Measurements from ENCODE around the gene FGF5. TPM values are rescaled to one million over a fixed set of nuclear protein-coding genes. Genes with fewer than 3 reads are reported as not detected.

The FGF5 gene
- total and polyA plus RNA-seq, 7 donors: 0.05 to 0.85 (median 0.24) TPM; not detected in 4

GRCh38 chr4:80266902-80267380, 477 bp downstream of the FGF5 start:
- peak in 2 of 4 donors; percentile 27 to 41 for ATAC-seq
- no peak overlapping the region for H3K27ac ChIP-seq

DNA sequence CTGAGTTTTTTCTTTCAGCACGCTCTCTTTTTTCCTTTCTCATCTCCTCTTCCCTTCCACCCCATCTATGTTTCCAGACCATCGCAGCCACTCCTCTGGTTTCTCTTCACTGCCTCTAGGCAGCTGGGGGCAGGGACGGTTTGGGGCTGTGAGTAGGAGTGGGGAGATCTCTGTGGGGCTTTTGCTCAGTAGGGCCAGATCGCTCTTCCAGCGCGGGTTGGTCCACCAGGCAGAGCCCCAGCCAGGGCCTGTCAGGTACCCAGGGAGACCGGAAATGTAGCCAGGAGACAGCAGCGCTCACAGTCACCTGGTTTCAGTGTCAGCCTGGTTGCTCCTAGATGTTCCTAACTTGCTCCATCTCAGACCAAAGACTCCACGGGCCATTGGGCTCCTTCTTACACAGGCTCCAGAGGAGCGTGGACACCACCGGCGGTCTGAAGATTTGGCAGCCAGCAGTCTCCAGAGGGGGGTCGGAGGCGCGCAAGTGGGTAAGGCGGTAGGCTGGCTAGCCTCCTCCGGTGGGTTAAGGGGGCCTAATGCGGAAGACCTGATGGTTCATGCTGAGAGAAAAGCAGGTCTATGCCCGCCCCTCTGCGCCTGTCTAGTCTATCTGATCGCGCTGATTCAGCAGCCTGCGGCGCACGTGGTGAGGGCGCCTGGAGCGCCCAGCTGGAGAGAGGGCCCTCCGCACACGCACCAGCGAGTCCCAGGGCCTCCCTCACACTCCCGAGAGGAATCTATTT, 1.8 kb downstream of the FGF5 start:
- ATAC-seq: no peak
- no peak for TF ChIP-seq CTCF (IDR thresholded peaks at IDR 0.05)
- peaks cover 7% of the 10 kb centered on the region for H3K4me1 ChIP-seq
- H3K27ac ChIP-seq: no peak overlapping the region
- H3K9me3 ChIP-seq: no peaks in the 10 kb centered on the region
- intact Hi-C loops (cut with DNase I): no loop called here
- peaks cover 0 to 68% (median 30%) of the 10 kb centered on the region in 3 donors for H3K27me3 ChIP-seq (ENCODE audit: insufficient read depth in 3 of 3, low read length in 2 of 3)
- WGBS, 3 donors: 12 to 17% (median 13%) methylated on average over 31 of the region's 31 CpGs
- no peak for DNase-seq
- no peak overlapping the region for H3K4me3 ChIP-seq
- H3K36me3 ChIP-seq (ENCODE audit: insufficient read depth in 1 of 2, low read depth in 1 of 2): no peaks in the 10 kb centered on the region

More at GRCh38 chr4:80266902-80267380, 477 bp downstream of the FGF5 start:
- no peak for DNase-seq
- H3K36me3 ChIP-seq (ENCODE audit: insufficient read depth in 1 of 2, low read depth in 1 of 2): no peaks in the 10 kb centered on the region
- H3K4me3 ChIP-seq: peak overlapping the region; percentile 63
- TF ChIP-seq CTCF (IDR thresholded peaks at IDR 0.05): no peak
- H3K4me1 ChIP-seq: peaks cover 7% of the 10 kb centered on the region
- H3K9me3 ChIP-seq: no peaks in the 10 kb centered on the region
- intact Hi-C loops (cut with DNase I): no loop called here
- 3 to 6% (median 5%) methylated on average over 25 of the region's 25 CpGs for WGBS, 3 donors
- peaks cover 0 to 74% (median 31%) of the 10 kb centered on the region in 3 donors for H3K27me3 ChIP-seq (ENCODE audit: insufficient read depth in 3 of 3, low read length in 2 of 3)

DNA sequence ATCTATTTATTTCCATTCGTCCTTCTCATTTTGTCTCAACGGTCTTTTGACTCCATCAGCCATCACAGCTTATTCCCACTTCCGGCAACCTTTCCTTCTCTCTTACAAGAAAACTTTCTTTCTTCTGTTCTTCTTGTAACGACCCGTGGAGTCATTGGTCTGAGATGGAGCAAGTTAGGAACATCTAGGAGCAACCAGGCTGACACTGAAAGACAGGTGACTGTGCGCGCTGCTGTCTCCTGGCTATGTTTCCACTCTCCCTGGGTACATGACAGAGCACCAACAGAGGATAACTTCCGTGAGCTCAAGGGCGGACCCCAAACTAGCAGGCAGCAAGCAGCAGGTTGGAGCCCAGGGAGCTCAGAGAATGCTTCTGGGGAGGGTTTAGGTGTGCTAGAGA, 2.5 kb downstream of the FGF5 start:
- Histone ChIP-seq H3K4me3 (no peak overlapping the region), H3K27me3 (ENCODE audit: insufficient read depth in 3 of 3, low read length in 2 of 3) (peaks cover 0 to 61% (median 24%) of the 10 kb centered on the region in 3 donors), H3K4me1 (peaks cover 7% of the 10 kb centered on the region), H3K27ac (no peak overlapping the region), H3K36me3 (ENCODE audit: insufficient read depth in 1 of 2, low read depth in 1 of 2) (no peaks in the 10 kb centered on the region), H3K9me3 (no peaks in the 10 kb centered on the region)
- intact Hi-C loops (cut with DNase I): no loop called here
- ATAC-seq: no peak
- DNase-seq: no peak
- WGBS, 3 donors: 39 to 56% (median 52%) methylated on average over 9 of the region's 9 CpGs
- no peak for TF ChIP-seq CTCF (IDR thresholded peaks at IDR 0.05)

- no peak overlapping the region for H3K27ac ChIP-seq
- no peaks in the 10 kb centered on the region for H3K9me3 ChIP-seq
- no peak for ATAC-seq
- peaks cover 0 to 47% (median 19%) of the 10 kb centered on the region in 3 donors for H3K27me3 ChIP-seq (ENCODE audit: insufficient read depth in 3 of 3, low read length in 2 of 3)
- peaks cover 7% of the 10 kb centered on the region for H3K4me1 ChIP-seq
- no peaks in the 10 kb centered on the region for H3K36me3 ChIP-seq (ENCODE audit: insufficient read depth in 1 of 2, low read depth in 1 of 2)
- no peak for DNase-seq
- WGBS, 3 donors: 92 to 97% (median 96%) methylated on average over 2 of the region's 2 CpGs
- H3K4me3 ChIP-seq: no peak overlapping the region
- no peak for TF ChIP-seq CTCF (IDR thresholded peaks at IDR 0.05)
- intact Hi-C loops (cut with DNase I): no loop called here
These were observed 3.9 kb downstream of the FGF5 start for GRCh38 chr4:80270321-80270720.
